SHP77 (cell line): ENCODE results near the gene KRTAP10-10.
A peak's percentile ranks its signal among the peaks of the same experiment; 100 is the strongest.
"Not testable (repeated sequence)": the region's sequence is repeated elsewhere in the genome, so short reads cannot be mapped to it uniquely, and the experiment has no call there.

Experiments used
- DNase-seq, 2 experiments: peaks; one replicate each; lab custom pipeline; 2025; lab: John Stamatoyannopoulos, UW

Gene KRTAP10-10

DNA sequence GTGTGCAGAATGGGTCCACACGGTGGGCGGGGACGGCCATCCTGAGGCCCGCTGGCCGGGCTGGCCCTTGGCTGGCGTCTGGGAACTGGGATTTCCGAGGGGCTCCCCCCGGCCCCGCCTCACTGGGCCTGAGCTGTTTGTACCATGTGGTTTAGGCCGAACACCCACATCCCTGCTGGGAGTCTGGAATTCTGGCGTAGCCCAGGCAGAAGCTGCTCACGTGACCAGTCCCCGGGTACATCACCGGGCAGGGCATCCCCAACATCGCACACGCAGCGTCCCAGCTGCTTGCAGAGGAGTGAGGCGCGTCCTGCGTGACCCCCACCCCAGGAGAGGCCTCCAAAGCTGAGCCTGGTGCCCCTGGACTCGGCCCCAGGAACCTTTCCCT, 34.7 kb upstream of the KRTAP10-10 start:
- DNase-seq, result no peak

DNA sequence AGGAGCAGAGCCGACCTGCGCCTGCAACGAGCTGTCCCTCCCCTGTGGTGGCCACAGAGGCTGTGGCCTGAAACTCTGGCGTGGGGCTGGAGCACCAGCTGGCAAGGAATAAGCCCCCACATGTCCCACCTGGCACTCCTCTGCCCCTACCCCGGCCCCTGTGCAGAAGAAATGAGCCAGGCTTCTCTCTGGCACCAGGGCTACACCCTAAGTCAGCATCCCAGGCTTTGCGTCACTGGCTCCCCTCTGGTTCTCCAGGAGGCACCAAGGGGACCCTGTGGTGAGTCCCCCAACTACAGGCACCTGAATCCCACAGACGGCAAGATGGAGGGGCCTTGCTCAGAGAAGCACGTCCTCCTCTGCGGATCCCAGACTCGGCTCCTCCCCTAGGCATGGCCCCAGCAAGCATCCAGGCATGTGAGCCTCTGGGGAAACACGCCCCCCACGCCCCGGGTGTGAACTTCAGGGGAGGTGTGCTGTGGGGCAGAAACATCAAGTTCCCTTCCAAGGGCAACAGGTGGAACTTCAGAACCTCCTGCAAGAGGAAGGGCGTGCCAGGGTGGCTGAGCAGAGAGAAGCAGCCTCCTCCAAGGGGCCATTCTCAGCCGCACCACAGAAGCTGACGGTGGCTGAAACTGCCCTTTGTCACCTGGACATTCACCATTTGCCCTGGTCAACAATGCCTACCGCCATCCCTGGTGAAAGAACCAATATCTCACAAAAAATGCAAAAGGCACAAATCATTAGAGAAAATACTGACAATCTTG, 33.9 kb upstream of the KRTAP10-10 start:
- DNase-seq, result no peak

DNA sequence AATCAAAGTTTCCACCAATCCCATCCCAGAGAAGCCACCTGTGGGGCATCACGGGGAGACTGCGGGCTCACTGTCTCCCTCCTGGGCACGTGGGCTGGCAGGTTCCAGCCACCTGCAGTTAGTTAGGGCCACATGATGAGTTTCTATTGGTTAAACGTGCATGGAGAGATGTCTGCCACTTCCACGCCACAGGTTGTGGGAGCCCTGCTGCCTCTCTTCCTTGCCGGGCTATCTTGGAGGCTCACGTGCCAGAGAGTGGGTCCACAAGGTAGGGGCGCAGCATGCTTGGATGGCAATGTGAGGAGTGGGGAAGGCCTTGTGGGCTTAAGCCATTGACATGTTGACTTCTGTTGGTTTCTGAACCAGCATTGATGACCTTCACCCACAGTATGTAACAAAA, 33.2 kb upstream of the KRTAP10-10 start:
- no peak for DNase-seq

DNA sequence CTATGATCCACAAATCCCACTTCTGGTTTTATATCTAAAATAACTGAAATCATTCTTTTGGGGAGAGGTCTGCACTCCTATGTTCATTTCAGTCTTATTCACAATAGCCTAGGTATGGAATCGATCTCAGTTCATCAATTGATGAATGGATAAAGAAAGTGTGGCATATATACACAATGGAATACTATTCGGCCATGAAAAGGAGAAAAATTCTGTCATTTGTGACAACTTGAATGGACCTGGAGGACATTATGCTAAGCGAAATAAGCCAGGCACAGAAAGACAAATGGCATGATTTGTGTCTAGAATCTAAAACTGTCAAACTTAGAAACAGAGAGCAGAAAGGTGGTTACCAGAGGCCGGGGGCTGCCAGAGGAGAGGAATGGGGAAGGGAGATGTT, 30.7 kb upstream of the KRTAP10-10 start:
- DNase-seq, result no peak

DNA sequence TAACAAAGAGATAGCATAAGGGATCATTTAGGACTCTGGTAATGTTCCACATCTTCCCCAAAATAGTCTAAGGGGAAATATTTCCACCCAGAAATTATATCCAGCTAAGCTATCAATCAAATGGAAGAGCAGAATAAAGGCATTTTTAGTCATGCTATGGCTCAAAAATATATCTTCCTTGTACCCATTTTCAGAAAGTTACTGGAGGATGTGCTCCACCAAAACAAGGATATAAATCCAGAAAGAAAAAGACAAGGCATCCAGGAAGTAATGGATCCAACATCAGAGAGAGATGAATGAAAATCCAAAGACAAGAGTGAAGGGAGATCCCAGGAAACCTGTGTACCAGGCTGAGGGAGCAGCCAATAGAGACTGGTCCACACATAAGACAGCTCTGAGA, 28.0 kb upstream of the KRTAP10-10 start:
- DNase-seq, result no peak

DNA sequence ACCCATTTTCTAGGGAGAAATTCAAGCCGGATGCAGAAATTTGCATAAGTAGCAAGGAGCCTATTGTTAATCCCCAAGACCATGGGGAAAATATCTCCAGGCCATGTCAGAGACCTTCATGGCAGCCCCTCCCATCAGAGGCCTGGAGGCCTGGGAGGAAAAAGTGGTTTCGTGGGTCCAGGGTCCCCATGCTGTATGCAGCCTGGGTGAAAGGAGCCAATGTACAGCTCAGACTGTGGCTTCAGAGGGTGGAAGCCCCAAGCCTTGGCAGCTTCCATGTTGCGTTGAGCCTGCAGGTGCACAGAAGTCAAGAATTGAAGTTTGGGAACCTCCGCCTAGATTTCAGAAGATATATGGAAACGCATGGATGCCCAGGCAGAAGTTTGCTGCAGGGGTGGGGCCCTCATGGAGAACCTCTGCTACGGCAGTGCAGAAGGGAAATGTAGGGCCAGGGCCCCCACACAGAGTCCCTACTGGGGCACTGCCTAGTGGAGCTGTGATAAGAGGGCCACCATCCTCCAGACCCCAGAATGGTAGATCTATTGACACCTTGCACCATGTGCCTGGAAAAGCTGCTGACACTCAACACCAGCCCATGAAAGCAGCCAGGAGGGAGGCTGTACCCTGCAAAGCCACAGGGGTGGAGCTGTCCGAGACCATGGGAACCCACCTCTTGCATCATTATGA, 26.9 kb upstream of the KRTAP10-10 start:
- not testable (repeated sequence) for DNase-seq

DNA sequence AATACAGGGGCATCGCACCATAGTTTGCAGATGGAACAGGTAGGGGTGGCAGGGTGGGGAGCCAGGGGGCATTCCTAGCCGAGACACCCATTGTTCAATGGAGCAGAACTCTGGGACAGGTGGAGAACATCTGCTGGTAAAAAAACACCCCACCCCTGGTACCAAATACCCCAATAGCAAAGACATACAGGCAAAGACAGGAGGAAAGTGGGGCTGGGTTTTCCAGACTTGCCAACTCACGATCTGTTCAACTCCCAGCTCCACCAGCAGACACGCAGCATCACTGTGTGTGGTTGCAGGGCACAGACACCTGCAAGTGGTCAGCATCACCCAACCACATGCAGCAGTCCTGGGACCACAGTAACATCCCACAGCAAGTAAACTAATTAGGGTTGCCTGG, 25.6 kb upstream of the KRTAP10-10 start:
- no peak for DNase-seq

DNA sequence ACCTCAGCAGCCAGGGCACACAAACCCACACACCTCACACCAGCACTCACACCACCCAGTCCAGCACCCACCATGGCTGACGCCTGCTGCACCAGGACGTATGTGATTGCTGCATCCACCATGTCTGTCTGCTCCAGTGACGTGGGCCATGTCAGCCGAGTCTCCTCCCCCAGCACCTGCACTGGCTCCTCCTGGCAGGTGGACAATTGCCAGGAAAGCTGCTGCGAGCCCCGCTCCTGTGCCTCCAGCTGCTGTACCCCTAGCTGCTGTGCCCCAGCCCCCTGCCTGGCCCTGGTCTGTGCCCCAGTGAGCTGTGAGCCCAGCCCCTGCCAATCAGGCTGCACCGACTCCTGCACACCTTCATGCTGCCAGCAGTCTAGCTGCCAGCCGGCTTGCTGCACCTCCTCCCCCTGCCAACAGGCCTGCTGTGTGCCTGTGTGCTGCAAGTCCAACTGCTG, 25.1 kb upstream of the KRTAP10-10 start, which contains the start of gene KRTAP10-8:
Gene KRTAP10-8, plus strand, starts transcription at position 51 of the 458 bp plus-strand sequence. Its CDS starts 22 bp downstream, at position 73.
- peak in 1 of 2 experiments; percentile 13 for DNase-seq

DNA sequence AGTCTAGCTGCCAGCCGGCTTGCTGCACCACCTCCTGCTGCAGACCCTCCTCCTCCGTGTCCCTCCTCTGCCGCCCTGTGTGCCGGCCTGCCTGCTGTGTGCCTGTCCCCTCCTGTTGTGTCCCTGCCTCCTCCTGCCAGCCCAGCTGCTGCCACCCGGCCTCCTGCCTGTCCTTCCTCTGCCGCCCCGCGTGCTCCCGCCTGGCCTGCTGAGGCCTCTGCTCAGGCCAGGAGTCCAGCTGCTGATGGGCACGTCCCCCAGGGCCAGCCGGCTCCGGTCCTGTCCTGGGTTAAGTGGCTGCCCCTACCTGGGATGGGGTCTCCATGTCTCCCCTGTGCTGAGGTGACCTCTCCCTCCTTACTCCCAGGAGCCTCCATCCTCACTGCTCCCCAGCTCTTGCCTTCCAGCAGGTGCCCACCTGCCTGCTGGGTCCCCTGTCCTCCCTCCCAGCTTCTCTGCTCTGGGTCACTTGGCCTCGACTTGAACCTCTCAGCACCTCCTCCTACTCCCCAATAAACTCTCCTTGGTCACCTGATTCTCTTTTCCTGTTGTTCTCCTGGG, 24.4 kb upstream of the KRTAP10-10 start:
- DNase-seq, result no peak

DNA sequence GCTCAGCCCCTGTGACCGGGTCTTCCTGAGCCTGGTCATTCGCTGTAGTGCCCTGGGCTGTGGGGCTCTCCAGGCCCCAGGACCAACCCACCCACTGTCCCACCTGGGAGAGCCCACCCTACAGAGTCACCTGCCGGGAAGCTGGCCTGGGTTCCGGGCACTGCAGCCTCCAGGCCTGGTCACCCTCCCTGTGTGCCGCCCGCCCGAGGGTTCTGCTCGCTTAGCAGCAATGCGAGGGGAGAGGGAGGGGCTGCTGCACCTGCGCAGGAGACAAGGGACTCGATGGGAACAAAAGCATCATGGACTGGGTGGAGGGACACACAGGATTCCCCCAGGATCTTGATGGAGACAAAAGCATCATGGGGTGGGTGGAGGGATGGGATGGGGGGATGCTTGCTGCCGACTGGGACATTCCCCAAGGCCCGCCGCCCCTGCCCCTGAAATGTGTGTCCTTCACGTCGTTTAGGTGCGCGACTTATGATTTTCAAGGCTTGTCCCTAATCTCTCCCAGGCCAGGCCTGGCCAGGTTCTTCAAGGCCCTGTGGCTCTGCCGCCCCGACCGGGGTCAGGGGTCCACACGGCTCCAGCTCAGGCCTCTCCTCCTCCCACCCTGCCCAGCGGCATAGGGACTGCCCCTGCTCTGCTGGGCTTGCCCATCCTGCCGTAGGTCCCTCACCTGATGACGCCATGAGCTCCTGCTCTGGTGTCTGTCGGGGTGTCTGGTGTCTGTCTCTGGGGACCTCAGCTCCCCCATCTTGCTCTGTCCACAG, 23.6 kb upstream of the KRTAP10-10 start:
- no peak for DNase-seq

DNA sequence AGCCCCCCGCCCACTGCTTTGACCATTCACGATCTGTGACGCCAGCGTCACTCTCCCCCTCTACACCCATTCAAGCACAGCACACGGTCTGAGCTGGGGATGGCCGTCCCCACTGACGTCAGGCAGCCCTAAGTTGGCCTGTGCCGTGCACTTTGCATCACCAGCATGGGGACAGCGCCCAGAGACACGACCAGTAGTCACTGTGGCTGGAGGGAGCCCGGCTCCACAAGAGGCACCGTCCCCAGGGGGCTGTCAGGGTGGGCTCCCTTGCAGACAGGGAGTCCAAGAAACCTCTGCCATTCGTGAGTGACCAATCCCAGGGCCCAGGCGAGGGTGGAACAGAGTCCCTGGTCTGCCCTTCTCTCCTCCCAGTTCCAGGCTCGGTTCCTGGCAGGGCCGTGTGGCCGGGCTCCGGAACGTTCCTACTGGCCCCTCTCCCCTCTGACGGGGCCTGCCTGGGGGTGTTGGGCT, 23.0 kb upstream of the KRTAP10-10 start:
- no peak for DNase-seq

DNA sequence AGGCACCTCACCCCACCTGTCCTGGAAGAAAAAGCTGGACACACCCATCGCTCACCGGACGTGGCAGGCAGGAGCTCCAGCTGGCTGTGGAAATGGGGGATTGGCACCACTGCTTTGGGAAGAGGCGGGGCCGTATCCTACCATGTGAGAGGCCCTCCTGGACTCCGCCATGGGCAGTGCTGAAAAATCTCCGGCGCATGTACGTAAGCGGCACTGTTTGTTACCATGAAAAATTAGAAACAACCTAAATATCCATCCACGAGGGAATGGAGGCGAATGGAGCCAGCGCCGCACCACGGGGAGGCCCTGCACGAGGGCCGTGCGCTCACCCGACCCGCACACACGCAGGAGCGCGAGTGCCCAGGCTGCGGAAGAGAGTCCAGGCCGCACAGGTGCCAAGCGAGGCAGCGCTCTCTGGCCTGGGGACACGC, 22.2 kb upstream of the KRTAP10-10 start:
- no peak for DNase-seq

DNA sequence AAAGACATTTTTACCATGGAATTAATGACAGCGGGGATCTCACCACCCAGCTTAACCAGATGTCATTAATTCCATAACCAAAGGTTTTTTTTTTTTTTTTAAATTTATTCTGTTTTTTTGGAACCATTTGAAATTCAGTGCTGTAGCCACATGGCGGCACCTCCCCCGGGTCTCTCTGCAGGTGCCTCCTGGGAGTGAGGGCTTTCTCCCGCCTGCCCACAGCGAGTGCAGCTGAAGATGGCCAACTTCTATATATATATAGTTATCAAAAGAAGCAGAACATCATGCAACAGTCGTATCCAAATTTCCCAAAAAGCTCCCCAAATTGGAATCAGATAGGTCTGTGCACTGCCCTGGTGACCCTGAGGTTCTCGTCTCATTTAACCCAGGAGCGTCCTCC, 21.7 kb upstream of the KRTAP10-10 start:
- DNase-seq, result no peak

DNA sequence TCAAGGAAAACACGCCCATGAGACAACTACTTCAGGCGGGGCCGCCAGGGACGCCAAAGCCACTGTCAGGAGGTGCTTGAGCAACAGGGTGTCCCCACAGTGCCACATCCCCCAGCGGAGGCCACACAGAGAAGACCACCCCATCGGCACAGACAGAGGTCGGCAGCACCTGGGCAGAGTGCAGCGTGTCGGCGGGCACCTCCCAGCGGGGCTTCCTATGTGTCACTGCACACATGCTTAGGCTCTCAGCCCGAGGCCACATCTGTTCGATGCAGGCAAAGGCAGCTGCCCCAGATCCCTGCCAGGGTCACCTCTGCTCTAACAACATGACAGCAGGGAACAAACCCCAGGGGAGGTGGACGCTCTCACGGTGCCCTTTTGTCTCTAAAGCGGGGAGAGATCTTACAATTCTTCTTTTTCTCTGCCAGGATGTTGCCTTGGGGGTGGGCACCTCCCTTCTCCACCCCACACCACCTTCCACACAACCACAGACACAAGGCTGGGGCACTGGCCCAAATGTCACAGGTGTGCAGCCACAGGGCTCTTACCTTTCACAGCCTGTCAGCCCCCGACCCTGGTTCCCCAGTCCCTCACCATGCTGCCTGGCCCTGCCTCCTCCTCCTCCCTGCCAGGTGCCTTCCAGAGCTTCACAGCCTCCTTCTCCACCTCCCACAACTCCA, 21.1 kb upstream of the KRTAP10-10 start:
- DNase-seq, result no peak

DNA sequence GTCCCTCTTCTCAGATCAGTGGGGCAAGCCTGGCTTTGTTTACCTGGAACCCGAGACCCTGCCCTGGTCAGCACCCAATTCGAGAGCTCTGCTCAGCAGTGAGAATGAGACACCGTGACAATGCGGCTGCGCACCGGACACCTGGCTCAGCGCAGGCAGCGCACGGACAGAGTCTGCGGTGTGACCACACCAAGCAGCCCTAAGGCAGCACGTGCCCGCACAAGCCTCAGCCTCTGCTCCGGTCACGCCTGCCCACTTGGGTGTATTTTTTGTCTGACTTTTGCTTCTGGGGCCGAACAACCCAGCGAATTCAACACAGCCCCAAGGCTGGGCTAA, 20.6 kb upstream of the KRTAP10-10 start:
- DNase-seq, result no peak

DNA sequence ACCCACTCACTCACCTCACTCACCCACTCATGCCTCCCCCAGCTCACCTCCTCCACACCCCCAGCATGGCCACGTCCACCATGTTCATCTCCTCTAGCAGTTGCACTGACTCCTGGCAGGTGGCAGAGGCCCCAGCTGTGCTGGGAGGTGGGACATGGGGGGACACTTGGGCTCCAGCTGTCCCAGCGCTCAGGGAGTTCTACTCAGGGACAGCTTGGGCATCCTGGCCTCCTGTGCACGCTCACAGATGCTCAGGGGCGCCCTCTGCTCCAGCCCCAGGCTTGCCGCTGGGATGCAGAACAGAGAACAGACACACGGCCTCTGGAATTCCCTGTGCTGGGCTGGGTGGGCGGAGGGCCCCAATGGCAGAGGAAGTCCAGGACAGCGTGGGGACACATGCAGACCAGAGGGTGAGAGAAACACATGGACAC, 20.1 kb upstream of the KRTAP10-10 start:
- no peak for DNase-seq

DNA sequence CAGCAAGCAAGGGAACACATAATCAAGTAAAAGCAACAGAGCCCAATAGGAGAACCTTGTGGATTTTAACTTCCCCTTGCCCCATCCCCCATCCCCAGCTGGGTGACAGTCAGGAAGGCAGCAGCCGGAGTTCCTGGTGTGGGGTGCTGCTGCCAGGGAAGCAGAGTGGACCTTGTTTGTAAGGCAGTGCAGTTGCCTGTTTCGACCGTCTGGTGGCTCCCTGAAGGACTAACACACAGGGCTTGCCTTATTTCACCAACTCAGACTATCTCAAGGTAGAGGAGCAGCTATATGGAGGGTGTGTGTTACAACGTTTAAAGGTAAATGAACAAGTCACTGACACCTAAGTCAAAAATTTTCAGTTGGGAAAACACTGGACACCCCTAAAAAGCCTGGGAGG, 18.7 kb upstream of the KRTAP10-10 start:
- no peak for DNase-seq

DNA sequence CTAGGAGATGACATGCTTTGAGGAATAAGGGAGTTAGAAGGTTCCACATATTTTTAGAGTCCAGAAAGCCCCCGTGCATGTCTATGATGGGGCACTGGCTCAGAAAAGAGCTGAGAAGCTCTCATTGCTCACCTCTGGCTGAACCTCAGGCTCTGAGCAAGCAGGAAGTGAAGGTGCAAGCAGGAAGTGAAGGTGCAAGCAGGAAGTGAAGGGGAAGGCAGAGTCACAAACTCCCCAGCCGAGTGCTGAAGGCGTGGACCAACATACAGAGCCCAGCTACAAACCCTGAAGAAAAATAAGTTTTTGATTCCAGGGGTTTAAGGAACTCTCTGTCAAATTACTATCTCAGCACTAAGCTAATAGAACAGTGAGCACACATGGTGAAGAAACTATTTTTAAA, 18.2 kb upstream of the KRTAP10-10 start:
- no peak for DNase-seq

DNA sequence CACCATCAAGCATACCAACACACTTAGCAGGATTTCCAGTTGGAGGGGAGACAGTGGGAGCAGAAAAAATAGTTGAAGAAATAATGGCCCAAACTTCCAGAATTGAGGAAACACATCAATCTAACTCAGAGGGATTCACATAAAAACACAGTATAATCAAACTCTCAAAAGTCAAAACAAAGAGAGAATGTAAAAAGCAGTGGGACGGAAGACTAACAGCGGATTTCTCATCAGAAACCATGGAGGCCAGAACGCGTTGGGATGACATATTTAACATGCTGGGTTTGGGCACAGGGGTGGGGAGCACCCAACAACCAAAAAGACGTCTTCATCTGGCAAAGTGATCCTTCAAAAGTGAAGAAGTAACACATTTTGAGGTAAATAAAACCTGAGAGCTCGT, 17.3 kb upstream of the KRTAP10-10 start:
- DNase-seq, result no peak

DNA sequence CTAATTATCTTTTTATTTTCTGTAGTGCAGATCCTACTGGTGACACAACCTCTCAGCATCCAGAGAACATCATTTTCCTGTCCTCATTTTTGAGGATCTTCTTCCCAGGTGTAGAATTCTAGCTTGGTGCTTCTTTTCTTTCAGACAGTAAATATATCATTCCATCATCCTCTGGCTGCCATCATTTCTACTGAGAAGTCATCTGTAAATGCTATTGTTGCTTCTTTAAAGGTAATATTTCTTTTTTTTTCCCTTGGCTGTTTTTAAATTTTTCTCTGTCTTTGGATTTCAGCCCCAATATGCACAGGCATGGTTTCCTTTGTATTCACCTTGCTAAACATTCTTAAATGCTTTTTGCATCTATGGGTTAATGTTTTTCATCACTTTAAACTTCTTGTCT, 13.6 kb upstream of the KRTAP10-10 start:
- DNase-seq, result no peak

DNA sequence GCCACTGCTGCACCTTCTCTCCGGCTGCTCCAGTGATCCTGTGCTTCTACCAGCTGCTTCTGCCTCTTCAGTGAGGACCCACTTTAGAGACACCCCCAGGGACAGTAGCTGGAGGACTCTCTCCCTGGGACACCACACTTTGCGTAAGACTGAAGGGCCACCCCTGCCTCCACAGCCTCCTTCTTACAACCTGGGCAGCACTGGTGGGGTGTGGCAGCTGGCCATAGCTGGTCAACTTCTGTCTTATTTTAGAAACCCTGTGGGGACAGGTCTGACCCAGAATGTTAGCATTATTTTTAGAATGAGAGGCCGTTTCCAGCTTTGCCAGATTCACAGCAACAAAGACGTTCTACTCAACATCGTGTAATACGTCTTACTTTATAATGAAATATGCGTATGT, 11.4 kb upstream of the KRTAP10-10 start:
- no peak for DNase-seq

DNA sequence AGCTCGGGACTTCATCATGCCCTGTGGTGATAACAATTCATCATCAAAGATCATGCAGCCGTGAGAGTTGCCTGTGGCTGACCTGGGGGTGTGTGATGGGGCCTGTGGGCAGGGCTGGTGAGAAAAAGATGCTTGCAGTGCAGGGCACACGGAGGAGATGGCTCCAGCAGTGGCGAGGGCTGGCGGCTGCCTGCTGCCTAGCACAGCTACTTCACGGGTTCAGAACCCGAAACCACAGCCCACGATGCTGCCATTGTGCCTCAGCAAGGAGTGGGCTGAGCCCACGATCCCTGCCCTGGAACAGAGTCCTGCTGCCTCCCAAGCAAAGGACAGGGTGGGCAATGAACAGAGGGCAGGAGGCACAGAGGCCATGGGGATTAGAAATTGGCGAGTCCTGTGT, 10.9 kb upstream of the KRTAP10-10 start:
- DNase-seq, result no peak
